GM19463 (cell line): Measurements from ENCODE around the gene RAD9A.
A peak's percentile ranks its signal among the peaks of the same experiment; 100 is the strongest.
"Not testable (repeated sequence)": the region's sequence is repeated elsewhere in the genome, so short reads cannot be mapped to it uniquely, and the experiment has no call there.

Experiments
- ATAC-seq: cut with Tn5 transposase; IDR thresholded peaks from one replicate; pipeline ENCODE4 v1.9.1; 2021; ENCODE audit warnings: mild to moderate bottlenecking, moderate library complexity; ENCODE audit not compliant: unreplicated experiment

Gene RAD9A

GRCh38 chr11:67395555-67396258 is 3.9 kb downstream of the RAD9A start:
- ATAC-seq: no peak

DNA sequence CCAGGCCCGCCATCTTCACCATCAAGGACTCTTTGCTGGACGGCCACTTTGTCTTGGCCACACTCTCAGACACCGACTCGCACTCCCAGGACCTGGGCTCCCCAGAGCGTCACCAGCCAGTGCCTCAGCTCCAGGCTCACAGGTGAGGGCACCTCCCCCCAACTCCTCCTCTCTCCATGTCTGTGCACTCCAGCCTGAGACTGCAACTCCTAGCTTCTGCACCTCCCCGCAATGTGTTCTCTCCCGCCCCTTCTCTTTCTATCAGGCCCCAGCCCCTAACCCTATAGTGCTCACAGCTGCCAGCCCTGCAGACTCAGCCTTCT is 4.4 kb downstream of the RAD9A start:
- ATAC-seq: no peak

GRCh38 chr11:67396587-67397389 is 5.0 kb downstream of the RAD9A start:
- no peak for ATAC-seq

DNA sequence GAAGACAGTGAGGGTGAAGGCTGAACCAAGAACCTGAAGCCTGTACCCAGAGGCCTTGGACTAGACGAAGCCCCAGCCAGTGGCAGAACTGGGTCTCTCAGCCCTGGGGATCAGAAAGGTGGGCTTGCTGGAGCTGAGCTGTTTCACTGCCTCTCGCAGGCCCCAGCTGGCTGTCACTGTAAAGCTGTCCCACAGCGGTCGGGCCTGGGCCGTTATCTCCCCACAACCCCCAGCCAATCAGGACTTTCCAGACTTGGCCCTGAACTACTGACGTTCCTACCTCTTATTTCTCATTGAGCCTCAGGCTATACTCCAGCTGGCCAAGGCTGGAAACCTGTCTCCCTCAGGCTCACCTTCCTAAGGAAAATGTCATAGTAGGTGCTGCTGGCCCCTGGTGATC is 5.8 kb downstream of the RAD9A start:
- ATAC-seq: no peak

GRCh38 chr11:67397986-67398660 is 6.3 kb downstream of the RAD9A start:
- no peak for ATAC-seq

DNA sequence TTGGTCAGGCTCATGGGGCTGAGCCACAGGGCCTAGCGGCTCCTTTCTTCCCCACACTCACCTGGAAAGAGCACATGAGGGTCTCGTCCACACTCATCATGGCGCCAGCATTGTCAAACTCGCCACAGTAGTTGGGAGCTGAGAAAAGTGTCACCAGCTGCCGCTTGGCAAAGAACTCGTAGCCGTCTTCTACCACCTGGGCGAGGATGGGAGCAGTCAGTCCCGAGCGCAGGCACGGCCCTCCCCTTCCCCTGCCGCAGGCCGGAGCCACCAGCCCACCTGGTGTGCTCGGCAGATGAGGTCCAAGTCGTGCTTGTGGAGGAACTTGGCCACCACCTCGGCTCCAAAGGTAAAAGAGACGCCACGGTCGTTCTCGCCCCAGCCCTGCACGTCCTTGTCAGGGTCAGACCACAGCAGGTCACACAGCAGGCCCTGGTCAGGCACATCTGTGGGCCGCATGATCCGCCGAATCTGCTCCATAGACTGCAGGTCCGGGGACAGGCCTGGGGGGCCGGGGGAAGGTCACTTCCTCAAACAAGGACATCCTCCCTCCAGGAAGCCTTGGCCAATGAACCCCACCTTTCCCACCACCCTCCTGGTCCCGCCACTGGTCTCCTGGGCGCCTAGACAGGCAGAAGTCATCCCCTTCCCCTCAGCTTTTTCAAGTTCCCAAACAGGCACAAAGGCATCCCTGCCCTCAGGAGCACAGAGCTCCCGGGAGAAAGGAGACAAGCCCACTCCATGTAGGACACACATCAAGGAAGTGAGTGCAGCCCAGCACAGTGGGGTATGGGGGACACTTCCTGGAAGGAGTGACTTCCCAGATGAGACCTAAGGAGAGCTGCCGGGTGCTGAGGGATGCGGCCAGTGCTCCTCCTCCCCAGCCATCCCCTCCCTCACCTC is 7.1 kb downstream of the RAD9A start:
- ATAC-seq: no peak

GRCh38 chr11:67400251-67400941 is 8.6 kb downstream of the RAD9A start:
- ATAC-seq: no peak

DNA sequence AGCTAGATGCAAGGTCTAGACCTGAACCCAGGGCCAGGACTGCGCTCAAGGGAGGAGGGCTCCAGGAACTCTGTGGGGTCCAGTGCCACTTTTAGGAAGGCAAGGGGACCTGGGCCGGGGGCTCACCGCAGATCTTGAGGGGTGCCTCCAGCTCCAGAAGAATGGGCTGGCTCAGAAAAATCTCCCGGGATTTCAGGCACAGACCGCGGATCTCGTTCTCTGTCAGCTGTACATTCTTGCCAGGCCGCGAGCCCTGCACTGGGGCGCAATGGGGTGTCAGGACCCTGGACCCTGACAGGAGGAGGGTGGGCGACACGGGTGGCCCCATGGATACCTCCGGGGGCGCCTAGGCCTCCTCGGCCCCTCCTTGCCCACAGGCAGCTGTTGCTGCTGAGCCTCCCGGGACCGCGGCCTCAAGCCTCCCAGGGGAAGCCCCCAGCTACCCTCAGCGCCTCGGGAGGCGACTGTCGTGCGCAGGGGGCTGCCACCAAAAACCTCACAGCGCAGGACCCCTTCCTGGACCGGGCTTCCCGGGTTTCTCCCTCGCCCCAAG is 9.2 kb downstream of the RAD9A start:
- no peak for ATAC-seq

- peak; percentile 64 for ATAC-seq
Measured at GRCh38 chr11:67401495-67402191, 9.9 kb downstream of the RAD9A start, which contains the start of gene PPP1CA. PPP1CA (minus strand) TSS chr11:67401858; CDS start chr11:67401782, 76 bp downstream.

GRCh38 chr11:67402192-67402839 is 10.5 kb downstream of the RAD9A start:
- ATAC-seq: not testable (repeated sequence)

- ATAC-seq: not testable (repeated sequence)
Measured at GRCh38 chr11:67403085-67403484, 11.3 kb downstream of the RAD9A start.

DNA sequence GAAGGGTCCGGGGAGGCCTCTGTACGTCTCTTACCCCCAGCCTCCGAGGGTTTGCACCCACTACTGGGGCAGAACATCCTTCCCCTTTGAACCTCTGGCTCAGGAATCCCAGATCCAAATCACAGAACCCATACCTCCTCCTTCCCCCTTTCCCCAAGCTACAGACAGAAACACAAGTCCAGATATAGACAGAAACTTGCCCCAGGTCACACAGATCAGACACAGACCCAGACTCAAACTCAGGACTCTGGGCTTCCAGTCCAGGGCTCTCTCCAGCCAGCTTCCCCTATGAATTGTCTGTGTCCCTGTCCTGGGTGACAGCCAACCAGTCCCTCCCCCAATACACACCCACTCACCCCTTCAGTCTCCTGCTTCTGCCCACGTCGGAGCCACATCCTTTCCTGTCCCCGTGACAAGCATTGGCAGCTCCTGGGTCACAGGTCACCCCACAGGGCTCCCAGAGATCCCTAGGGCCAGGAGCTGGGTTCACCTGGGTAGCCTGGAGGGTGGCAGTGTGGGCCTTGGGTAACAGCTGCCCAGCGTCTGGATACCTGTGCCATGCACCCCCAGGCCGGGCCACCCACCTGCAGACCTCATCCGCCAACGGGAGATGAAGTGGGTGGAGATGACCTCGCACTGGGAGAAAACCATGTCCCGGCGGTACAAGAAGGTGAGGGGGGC is 12.9 kb downstream of the RAD9A start:
- ATAC-seq: no peak

DNA sequence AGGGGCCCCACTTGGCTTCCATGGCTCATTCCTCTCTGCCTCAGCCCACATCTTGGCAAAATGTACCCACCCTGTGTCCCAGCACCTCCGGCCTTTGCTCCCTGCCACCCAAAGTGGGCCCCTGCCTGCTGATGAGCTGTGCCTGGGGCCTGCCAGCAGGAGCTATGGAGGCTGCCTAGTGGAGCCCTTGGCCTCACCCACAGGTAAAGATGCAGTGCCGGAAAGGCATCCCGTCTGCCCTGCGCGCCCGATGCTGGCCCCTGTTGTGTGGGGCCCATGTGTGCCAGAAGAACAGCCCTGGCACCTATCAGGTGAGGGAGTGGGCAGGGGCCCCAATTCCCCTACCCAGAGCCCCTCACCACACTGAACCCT is 13.4 kb downstream of the RAD9A start:
- no peak for ATAC-seq

GRCh38 chr11:67405688-67406339 is 14.0 kb downstream of the RAD9A start:
- ATAC-seq: no peak

DNA sequence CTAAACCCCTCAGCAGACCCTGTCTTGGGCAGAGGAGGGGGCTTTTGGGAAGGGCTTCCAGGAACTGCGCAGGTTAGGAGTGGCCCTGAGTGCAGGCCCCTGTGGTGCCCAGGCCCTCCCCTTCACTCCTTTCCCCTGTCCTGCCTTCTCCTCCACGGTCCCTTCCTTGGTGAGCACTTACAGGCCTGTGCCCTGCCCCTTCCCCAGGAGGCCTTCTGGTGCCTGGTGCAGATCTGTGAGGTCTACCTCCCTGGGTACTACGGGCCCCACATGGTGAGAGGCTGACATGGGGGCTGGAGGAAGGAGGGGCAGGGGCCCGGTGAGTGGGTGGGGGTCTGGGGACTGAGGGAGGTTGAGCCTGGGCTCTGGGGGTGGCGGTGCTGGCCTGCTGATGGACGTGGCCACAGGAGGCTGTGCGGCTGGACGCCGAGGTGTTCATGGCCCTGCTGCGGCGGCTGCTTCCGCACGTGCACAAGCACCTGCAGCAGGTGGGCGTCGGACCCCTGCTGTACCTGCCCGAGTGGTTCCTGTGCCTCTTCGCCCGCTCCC is 14.7 kb downstream of the RAD9A start:
- no peak for ATAC-seq

DNA sequence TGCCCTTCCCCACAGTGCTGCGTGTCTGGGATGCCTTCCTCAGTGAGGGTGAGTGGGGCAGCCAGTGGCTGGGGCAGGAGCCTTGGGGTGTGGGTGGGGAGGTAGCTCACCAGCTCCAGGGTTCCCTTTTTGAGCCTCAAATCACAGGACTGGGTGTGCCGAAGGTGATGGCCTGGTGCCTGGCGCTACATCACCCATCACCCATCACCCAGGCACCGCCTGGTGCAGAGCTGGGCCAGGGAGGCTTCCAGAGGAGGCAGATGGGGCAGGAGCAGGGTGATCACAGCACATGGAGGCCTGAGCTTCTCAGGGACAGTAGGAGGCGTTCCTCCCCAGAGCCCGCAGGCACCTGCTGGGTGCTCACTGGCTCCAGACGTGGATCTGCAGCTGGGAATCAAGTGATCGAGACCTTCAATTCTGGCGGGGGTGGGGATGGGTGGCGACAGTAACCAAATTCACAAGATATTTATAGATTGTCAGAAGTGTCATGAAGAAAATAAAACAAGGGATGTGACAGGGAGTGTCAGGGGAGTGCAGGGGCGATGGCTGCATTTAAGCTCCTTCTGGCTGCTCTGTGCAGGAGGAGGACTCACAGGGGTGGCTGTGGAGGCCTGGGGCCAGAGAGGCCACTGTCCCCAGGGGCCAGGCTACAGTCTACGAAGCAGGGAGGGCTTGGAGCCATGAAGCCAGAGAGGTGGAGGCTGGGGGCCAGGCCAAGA is 15.3 kb downstream of the RAD9A start:
- ATAC-seq: no peak

- no peak for ATAC-seq
Measured at GRCh38 chr11:67407688-67408163, 15.9 kb downstream of the RAD9A start.
